ENCODE measurements around the gene MSN. TPM values are rescaled to one million over a fixed set of nuclear protein-coding genes. Genes with fewer than 3 reads are reported as not detected.
"Not testable (repeated sequence)": the region's sequence is repeated elsewhere in the genome, so short reads cannot be mapped to it uniquely, and the experiment has no call there.

Gene MSN
- total RNA-seq, 1 donor from 2014 or later = 385 TPM

GRCh38 chrX:65637335-65637734 lies 30.1 kb upstream of the MSN start:
- H3K4me3 ChIP-seq (ENCODE audit: low read depth, low read length) = no peak overlapping the region
- no peak for TF ChIP-seq CTCF (conservative IDR thresholded peaks at IDR 0.05; ENCODE audit: low read depth, low read length)
- DNase-seq (ENCODE audit: low read depth) = no peak

GRCh38 chrX:65642914-65643491 lies 24.5 kb upstream of the MSN start:
- no peak for TF ChIP-seq CTCF (conservative IDR thresholded peaks at IDR 0.05; ENCODE audit: low read depth, low read length)
- peak; percentile 35 for DNase-seq (ENCODE audit: low read depth)
- no peak overlapping the region for H3K4me3 ChIP-seq (ENCODE audit: low read depth, low read length)

GRCh38 chrX:65643531-65644052 lies 23.9 kb upstream of the MSN start:
- TF ChIP-seq CTCF (conservative IDR thresholded peaks at IDR 0.05; ENCODE audit: low read depth, low read length) = no peak
- peak; percentile 33 for DNase-seq (ENCODE audit: low read depth)
- H3K4me3 ChIP-seq (ENCODE audit: low read depth, low read length) = no peak overlapping the region

GRCh38 chrX:65644621-65645289 lies 22.7 kb upstream of the MSN start:
- no peak overlapping the region for H3K4me3 ChIP-seq (ENCODE audit: low read depth, low read length)
- TF ChIP-seq CTCF (conservative IDR thresholded peaks at IDR 0.05; ENCODE audit: low read depth, low read length) = no peak
- DNase-seq (ENCODE audit: low read depth) = peak; percentile 26

- no peak for DNase-seq (ENCODE audit: low read depth)
- H3K4me3 ChIP-seq (ENCODE audit: low read depth, low read length) = no peak overlapping the region
- TF ChIP-seq CTCF (conservative IDR thresholded peaks at IDR 0.05; ENCODE audit: low read depth, low read length) = no peak
Measured at GRCh38 chrX:65647801-65648200, 19.7 kb upstream of the MSN start.

GRCh38 chrX:65652098-65652497 lies 15.4 kb upstream of the MSN start:
- no peak for TF ChIP-seq CTCF (conservative IDR thresholded peaks at IDR 0.05; ENCODE audit: low read depth, low read length)
- no peak overlapping the region for H3K4me3 ChIP-seq (ENCODE audit: low read depth, low read length)
- no peak for DNase-seq (ENCODE audit: low read depth)

GRCh38 chrX:65657009-65657441 lies 10.4 kb upstream of the MSN start:
- H3K4me3 ChIP-seq (ENCODE audit: low read depth, low read length); DNase-seq (ENCODE audit: low read depth): not testable (repeated sequence)
